ENCODE results near the gene FOSL1. TPM values are rescaled to one million over a fixed set of nuclear protein-coding genes. Genes with fewer than 3 reads are reported as not detected.
A peak's percentile ranks its signal among the peaks of the same experiment; 100 is the strongest.

Gene FOSL1
- total and polyA plus RNA-seq, 2 of the 13 experiments (the other 11 are each of a cell fraction or from before 2014, with no cell fraction given) = 4.0 to 4.1 TPM

- TF ChIP-seq STAT6 (CRISPR knock-in tag; IDR thresholded peaks at IDR 0.05; ENCODE audit: borderline replicate concordance) = no peak
- TF ChIP-seq ATRX (CRISPR knock-in tag; IDR thresholded peaks at IDR 0.05; ENCODE audit: borderline replicate concordance) = no peak
- TF ChIP-seq JARID2 (CRISPR knock-in tag; IDR thresholded peaks at IDR 0.05; ENCODE audit: insufficient replicate concordance) = no peak
- TF ChIP-seq ZFY (CRISPR knock-in tag; IDR thresholded peaks at IDR 0.05) = no peak
- peak; percentile 39 for TF ChIP-seq RBM39 (IDR thresholded peaks at IDR 0.05; ENCODE audit: low read depth, low read length, poor library complexity, severe bottlenecking)
- no peak for TF ChIP-seq NFE2L1 (CRISPR knock-in tag; IDR thresholded peaks at IDR 0.05; ENCODE audit: borderline replicate concordance)
- no peak for TF ChIP-seq ARID5B (CRISPR knock-in tag; IDR thresholded peaks at IDR 0.05)
- no peak for TF ChIP-seq NR3C1 (CRISPR knock-in tag; IDR thresholded peaks at IDR 0.05)
- no peak for TF ChIP-seq REXO4 (CRISPR knock-in tag; IDR thresholded peaks at IDR 0.05; ENCODE audit: borderline replicate concordance)
- no peak for TF ChIP-seq IRF1 (CRISPR knock-in tag; IDR thresholded peaks at IDR 0.05; ENCODE audit: low read depth)
- TF ChIP-seq, protein P1, sequence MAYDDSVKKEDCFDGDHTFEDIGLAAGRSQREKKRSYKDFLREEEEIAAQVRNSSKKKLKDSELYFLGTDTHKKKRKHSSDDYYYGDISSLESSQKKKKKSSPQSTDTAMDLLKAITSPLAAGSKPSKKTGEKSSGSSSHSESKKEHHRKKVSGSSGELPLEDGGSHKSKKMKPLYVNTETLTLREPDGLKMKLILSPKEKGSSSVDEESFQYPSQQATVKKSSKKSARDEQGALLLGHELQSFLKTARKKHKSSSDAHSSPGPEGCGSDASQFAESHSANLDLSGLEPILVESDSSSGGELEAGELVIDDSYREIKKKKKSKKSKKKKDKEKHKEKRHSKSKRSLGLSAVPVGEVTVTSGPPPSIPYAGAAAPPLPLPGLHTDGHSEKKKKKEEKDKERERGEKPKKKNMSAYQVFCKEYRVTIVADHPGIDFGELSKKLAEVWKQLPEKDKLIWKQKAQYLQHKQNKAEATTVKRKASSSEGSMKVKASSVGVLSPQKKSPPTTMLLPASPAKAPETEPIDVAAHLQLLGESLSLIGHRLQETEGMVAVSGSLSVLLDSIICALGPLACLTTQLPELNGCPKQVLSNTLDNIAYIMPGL (CRISPR knock-in tag; IDR thresholded peaks at IDR 0.05; ENCODE audit: borderline replicate concordance in 1 of 2, low read depth in 1 of 2) = no peak; a peak in 1 of 4 replicates
- no peak for TF ChIP-seq RORA (CRISPR knock-in tag; IDR thresholded peaks at IDR 0.05)
- no peak for TF ChIP-seq ASH2L (IDR thresholded peaks at IDR 0.05; ENCODE audit: insufficient read length, low read depth, low read length)
- TF ChIP-seq, protein P2, sequence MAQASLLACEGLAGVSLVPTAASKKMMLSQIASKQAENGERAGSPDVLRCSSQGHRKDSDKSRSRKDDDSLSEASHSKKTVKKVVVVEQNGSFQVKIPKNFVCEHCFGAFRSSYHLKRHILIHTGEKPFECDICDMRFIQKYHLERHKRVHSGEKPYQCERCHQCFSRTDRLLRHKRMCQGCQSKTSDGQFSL (CRISPR knock-in tag; IDR thresholded peaks at IDR 0.05) = no peak
- TF ChIP-seq, protein P3, sequence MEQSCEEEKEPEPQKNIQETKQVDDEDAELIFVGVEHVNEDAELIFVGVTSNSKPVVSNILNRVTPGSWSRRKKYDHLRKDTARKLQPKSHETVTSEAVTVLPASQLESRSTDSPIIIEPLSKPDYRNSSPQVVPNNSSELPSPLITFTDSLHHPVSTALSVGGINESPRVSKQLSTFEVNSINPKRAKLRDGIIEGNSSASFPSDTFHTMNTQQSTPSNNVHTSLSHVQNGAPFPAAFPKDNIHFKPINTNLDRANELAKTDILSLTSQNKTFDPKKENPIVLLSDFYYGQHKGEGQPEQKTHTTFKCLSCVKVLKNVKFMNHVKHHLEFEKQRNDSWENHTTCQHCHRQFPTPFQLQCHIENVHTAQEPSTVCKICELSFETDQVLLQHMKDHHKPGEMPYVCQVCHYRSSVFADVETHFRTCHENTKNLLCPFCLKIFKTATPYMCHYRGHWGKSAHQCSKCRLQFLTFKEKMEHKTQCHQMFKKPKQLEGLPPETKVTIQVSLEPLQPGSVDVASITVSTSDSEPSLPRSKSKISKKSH (CRISPR knock-in tag; IDR thresholded peaks at IDR 0.05; ENCODE audit: borderline replicate concordance) = no peak
- TF ChIP-seq TBX3 (IDR thresholded peaks at IDR 0.05; ENCODE audit: borderline replicate concordance) = no peak
Observed at GRCh38 chr11:65859095-65859811, 40.9 kb downstream of the FOSL1 start (continued).
